Measurements from ENCODE around the gene NMT2. TPM values are rescaled to one million over a fixed set of nuclear protein-coding genes. Genes with fewer than 3 reads are reported as not detected.

NMT2 gene
- total and polyA plus RNA-seq, 2 experiments from 2014 or later: 11.7 to 16.8 TPM

DNA sequence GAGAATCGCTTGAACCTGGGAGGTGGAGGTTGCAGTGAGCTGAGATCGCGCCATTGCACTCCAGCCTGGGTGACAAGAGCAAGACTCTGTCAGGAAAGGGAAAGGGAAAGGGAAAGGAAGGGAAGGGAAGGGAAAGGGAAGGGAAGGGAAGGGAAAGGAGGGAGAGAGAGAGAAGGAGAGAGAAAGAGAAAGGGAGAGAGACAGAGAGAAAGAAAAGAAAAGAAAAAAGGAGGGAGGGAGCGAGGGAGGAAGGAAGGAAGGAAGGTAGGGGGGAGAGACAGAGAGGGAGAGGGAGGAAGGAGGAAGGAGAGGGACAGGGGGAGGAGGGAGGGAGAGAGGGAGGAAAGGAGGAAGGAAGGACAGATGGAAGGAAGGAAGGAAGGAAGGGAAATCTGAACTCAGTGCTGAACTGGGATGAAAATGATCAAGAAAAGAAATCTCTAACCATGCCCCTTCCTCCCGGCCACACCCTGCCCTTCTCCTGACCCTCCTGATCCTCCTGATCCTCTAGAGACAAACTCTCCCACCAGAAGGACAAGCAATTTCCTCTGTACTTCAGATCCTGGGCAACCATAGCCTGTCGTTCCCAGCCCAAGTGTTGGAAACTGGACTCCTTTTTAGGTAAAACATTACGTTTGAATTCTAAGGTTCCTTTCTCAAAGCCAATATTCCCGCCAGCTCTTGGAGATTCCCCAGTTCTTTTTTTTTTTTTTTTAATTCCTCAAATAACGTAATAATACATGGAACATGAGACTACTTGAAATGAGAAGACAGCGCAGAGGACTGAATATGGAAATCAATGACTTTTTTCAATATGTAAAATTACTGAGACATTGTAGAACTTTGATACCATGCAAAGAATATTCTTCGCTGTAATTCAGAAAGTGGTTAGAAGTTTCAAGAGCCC lies 32.1 kb downstream of the NMT2 start:
- H3K36me3 Mint-ChIP-seq (ENCODE audit: low read depth): peaks cover 11% of the 10 kb centered on the region; the same call in 2 of the 3 replicates
- ATAC-seq: no peak

DNA sequence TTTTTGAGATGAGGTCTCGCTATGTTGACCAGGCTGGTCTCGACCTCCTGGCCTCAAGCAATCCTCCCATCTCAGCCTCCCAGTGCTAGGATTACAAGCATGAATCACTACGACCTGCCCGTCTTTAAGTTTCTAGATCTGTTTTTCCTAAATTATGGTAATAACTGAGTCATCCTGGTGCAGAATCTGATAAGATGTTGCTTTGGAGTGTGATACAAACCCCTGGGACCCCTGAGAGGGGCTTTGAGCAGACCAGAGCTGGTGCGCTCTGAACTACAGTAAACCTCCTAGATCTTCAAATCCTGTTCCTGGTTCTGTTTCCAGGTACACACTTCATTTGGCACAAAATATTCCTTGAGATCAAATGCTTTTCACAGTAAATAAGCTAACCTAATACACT lies 37.2 kb downstream of the NMT2 start:
- Histone ChIP-seq H3K4me2 (no peak overlapping the region), H4K20me1 (replicated peaks; ENCODE audit: insufficient read depth) (0 out of 2 replicates have a peak, but pooled peaks cover 2% of the 10 kb centered on the region), H3K4me3 (no peak overlapping the region), H3K9me2 (ENCODE audit: insufficient read depth) (no peaks in the 10 kb centered on the region), H3K79me2 (replicated peaks; ENCODE audit: insufficient read depth) (no peaks in the 10 kb centered on the region), H3K4me1 (ENCODE audit: insufficient read depth) (no peaks in the 10 kb centered on the region), H3K27me3 (ENCODE audit: insufficient read depth) (no peaks in the 10 kb centered on the region), H3K36me3 (ENCODE audit: insufficient read depth) (peaks cover 12% of the 10 kb centered on the region; the same call in 1 of the 2 replicates), H3K27ac (ENCODE audit: low read depth) (no peak overlapping the region), H2AFZ (no peak overlapping the region), H3F3A (replicated peaks; ENCODE audit: low read depth) (no peaks in the 10 kb centered on the region)
- ATAC-seq: no peak
- H3K27ac Mint-ChIP-seq: no peak overlapping the region
- peaks cover 6% of the 10 kb centered on the region for H3K27me3 Mint-ChIP-seq (ENCODE audit: insufficient read depth, low read depth, poor library complexity)
- no peak overlapping the region for H3K4me3 Mint-ChIP-seq
- no peaks in the 10 kb centered on the region for H3K4me1 Mint-ChIP-seq
- H3K36me3 Mint-ChIP-seq (ENCODE audit: low read depth): peaks cover 27% of the 10 kb centered on the region
- H3K9me3 Mint-ChIP-seq: peaks cover 3% of the 10 kb centered on the region; the same call in 1 of the 3 replicates
- no peak for DNase-seq (ENCODE audit: low spot score)
- no peak for TF ChIP-seq ETS1 (IDR thresholded peaks at IDR 0.05)
- no peak for TF ChIP-seq CREB1 (CRISPR knock-in tag; IDR thresholded peaks at IDR 0.05; ENCODE audit: low read depth)
- no peak for TF ChIP-seq ZNF114 (CRISPR knock-in tag; IDR thresholded peaks at IDR 0.05)
- no peak for TF ChIP-seq JUNB (IDR thresholded peaks at IDR 0.05; ENCODE audit: unreplicated experiment)
- no peak for TF ChIP-seq EZH2 (IDR thresholded peaks at IDR 0.05; ENCODE audit: low read depth, unreplicated experiment)
- no peak for TF ChIP-seq STAT1 (IDR thresholded peaks at IDR 0.05; ENCODE audit: unreplicated experiment)
- TF ChIP-seq POLR2AphosphoS5 (IDR thresholded peaks at IDR 0.05; ENCODE audit: low read depth): no peak
- TF ChIP-seq, protein P1, sequence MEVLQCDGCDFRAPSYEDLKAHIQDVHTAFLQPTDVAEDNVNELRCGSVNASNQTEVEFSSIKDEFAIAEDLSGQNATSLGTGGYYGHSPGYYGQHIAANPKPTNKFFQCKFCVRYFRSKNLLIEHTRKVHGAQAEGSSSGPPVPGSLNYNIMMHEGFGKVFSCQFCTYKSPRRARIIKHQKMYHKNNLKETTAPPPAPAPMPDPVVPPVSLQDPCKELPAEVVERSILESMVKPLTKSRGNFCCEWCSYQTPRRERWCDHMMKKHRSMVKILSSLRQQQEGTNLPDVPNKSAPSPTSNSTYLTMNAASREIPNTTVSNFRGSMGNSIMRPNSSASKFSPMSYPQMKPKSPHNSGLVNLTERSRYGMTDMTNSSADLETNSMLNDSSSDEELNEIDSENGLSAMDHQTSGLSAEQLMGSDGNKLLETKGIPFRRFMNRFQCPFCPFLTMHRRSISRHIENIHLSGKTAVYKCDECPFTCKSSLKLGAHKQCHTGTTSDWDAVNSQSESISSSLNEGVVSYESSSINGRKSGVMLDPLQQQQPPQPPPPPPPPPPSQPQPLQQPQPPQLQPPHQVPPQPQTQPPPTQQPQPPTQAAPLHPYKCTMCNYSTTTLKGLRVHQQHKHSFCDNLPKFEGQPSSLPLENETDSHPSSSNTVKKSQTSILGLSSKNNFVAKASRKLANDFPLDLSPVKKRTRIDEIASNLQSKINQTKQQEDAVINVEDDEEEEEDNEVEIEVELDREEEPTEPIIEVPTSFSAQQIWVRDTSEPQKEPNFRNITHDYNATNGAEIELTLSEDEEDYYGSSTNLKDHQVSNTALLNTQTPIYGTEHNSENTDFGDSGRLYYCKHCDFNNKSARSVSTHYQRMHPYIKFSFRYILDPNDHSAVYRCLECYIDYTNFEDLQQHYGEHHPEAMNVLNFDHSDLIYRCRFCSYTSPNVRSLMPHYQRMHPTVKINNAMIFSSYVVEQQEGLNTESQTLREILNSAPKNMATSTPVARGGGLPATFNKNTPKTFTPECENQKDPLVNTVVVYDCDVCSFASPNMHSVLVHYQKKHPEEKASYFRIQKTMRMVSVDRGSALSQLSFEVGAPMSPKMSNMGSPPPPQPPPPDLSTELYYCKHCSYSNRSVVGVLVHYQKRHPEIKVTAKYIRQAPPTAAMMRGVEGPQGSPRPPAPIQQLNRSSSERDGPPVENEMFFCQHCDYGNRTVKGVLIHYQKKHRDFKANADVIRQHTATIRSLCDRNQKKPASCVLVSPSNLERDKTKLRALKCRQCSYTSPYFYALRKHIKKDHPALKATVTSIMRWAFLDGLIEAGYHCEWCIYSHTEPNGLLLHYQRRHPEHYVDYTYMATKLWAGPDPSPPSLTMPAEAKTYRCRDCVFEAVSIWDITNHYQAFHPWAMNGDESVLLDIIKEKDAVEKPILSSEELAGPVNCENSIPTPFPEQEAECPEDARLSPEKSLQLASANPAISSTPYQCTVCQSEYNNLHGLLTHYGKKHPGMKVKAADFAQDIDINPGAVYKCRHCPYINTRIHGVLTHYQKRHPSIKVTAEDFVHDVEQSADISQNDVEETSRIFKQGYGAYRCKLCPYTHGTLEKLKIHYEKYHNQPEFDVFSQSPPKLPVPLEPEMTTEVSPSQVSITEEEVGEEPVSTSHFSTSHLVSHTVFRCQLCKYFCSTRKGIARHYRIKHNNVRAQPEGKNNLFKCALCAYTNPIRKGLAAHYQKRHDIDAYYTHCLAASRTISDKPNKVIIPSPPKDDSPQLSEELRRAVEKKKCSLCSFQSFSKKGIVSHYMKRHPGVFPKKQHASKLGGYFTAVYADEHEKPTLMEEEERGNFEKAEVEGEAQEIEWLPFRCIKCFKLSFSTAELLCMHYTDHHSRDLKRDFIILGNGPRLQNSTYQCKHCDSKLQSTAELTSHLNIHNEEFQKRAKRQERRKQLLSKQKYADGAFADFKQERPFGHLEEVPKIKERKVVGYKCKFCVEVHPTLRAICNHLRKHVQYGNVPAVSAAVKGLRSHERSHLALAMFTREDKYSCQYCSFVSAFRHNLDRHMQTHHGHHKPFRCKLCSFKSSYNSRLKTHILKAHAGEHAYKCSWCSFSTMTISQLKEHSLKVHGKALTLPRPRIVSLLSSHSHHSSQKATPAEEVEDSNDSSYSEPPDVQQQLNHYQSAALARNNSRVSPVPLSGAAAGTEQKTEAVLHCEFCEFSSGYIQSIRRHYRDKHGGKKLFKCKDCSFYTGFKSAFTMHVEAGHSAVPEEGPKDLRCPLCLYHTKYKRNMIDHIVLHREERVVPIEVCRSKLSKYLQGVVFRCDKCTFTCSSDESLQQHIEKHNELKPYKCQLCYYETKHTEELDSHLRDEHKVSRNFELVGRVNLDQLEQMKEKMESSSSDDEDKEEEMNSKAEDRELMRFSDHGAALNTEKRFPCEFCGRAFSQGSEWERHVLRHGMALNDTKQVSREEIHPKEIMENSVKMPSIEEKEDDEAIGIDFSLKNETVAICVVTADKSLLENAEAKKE (CRISPR knock-in tag; IDR thresholded peaks at IDR 0.05): no peak
- TF ChIP-seq NANOG (IDR thresholded peaks at IDR 0.05; ENCODE audit: borderline replicate concordance): no peak

More for the DNA sequence above, 32.1 kb downstream of the NMT2 start:
- no peak overlapping the region for H3K4me2 ChIP-seq
- Mint-ChIP-seq H3K9me3 (no peaks in the 10 kb centered on the region), H3K4me3 (no peak overlapping the region), H3K27ac (no peak overlapping the region), H3K4me1 (peaks cover 7% of the 10 kb centered on the region), H3K27me3 (ENCODE audit: insufficient read depth, low read depth, poor library complexity) (peaks cover 4% of the 10 kb centered on the region)
- H4K20me1 ChIP-seq (replicated peaks; ENCODE audit: insufficient read depth): no peaks in the 10 kb centered on the region
- DNase-seq (ENCODE audit: low spot score): no peak
- H3K27me3 ChIP-seq (ENCODE audit: insufficient read depth): no peaks in the 10 kb centered on the region
- no peaks in the 10 kb centered on the region for H3K79me2 ChIP-seq (replicated peaks; ENCODE audit: insufficient read depth)
- no peaks in the 10 kb centered on the region for H3K4me1 ChIP-seq (ENCODE audit: insufficient read depth)
- no peaks in the 10 kb centered on the region for H3K9me2 ChIP-seq (ENCODE audit: insufficient read depth)
- H3F3A ChIP-seq (replicated peaks; ENCODE audit: low read depth): no peaks in the 10 kb centered on the region
- no peak overlapping the region for H3K4me3 ChIP-seq
- peaks cover 12% of the 10 kb centered on the region; the same call in 1 of the 2 replicates for H3K36me3 ChIP-seq (ENCODE audit: insufficient read depth)
- no peak overlapping the region for H2AFZ ChIP-seq
- no peak for TF ChIP-seq POLR2AphosphoS5 (IDR thresholded peaks at IDR 0.05; ENCODE audit: low read depth)
- no peak for TF ChIP-seq NANOG (IDR thresholded peaks at IDR 0.05; ENCODE audit: borderline replicate concordance)
- TF ChIP-seq STAT1 (IDR thresholded peaks at IDR 0.05; ENCODE audit: unreplicated experiment): no peak
- no peak for TF ChIP-seq ETS1 (IDR thresholded peaks at IDR 0.05)
- no peak for TF ChIP-seq JUNB (IDR thresholded peaks at IDR 0.05; ENCODE audit: unreplicated experiment)
- no peak overlapping the region for H3K27ac ChIP-seq (ENCODE audit: low read depth)
